Stimulated activated CD4-positive, alpha-beta T cell treated with anti-CD3 and anti-CD28 coated beads, TNF-alpha, amount 100 ng/mL, for 4 hours (primary cell): ENCODE measurements around the gene KLK6.

Experiments used
- DNase-seq, 3 experiments: peaks; one replicate each; pipeline ENCODE4 v3.0.0-alpha.2; 2020; ENCODE audit warnings: low read depth in 3 of 3

KLK6 gene

DNA sequence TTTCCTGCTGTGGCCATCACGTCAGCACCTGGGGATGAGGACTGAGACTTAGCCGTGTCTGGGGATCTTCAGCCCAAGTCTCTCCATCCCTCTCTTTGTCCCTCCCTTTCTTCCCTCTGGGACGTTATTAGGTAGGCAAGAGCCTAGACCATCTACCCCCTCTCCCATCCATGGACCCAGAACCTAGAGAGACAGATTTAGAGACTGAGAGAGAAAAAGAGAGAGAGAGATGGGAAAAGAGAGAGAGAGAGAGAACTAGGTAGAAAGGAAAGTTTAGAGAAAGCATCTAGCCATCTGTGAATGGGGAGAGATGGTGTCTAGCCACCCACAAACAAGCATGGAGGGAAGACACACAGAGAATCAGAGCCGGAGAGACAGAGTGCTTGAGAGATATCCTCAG, 58.7 kb downstream of the KLK6 start:
- DNase-seq, result no peak

GRCh38 chr19:50909240-50910070, 59.9 kb downstream of the KLK6 start:
- DNase-seq, result peak in 1 of 3 experiments; percentile 7
